ENCODE measurements around the gene RPAP3.

The RPAP3 gene

GRCh38 chr12:47737936-47738594 lies 32.2 kb upstream of the RPAP3 start:
- H3K27me3 ChIP-seq (ENCODE audit: low read length), result no peaks in the 10 kb centered on the region
- no peak for TF ChIP-seq EZH2phosphoT487 (conservative IDR thresholded peaks at IDR 0.05; ENCODE audit: low read length)
- TF ChIP-seq CTCF (IDR thresholded peaks at IDR 0.05; ENCODE audit: insufficient read depth, low read length, poor library complexity, severe bottlenecking), result no peak
- H2AFZ ChIP-seq (ENCODE audit: low read depth, low read length, severe bottlenecking), result no peak overlapping the region
- no peak overlapping the region for H3K9ac ChIP-seq (ENCODE audit: low read length)
- no peaks in the 10 kb centered on the region for H3K9me3 ChIP-seq (ENCODE audit: insufficient read depth, low read length)
- H3K27ac ChIP-seq (ENCODE audit: low read depth, low read length), result no peak overlapping the region
- H3K36me3 ChIP-seq (ENCODE audit: low read length), result no peaks in the 10 kb centered on the region
- no peaks in the 10 kb centered on the region for H3K9me2 ChIP-seq (replicated peaks; ENCODE audit: insufficient read depth, low read length)
- H3K79me2 ChIP-seq (ENCODE audit: insufficient read depth, low read length), result no peaks in the 10 kb centered on the region
- H3K4me3 ChIP-seq (ENCODE audit: insufficient read depth, low read length, poor library complexity, severe bottlenecking), result no peak overlapping the region
- peaks cover 5% of the 10 kb centered on the region for H3F3A ChIP-seq (ENCODE audit: insufficient read depth)
- H3K4me2 ChIP-seq (ENCODE audit: low read depth, low read length, poor library complexity, severe bottlenecking), result no peak overlapping the region
- no peaks in the 10 kb centered on the region for H4K20me1 ChIP-seq (ENCODE audit: low read depth, low read length)

- TF ChIP-seq CTCF (IDR thresholded peaks at IDR 0.05; ENCODE audit: insufficient read depth, low read length, poor library complexity, severe bottlenecking) (no peak), EZH2phosphoT487 (conservative IDR thresholded peaks at IDR 0.05; ENCODE audit: low read length) (no peak)
- Histone ChIP-seq H3K9ac (ENCODE audit: low read length) (no peak overlapping the region), H3K36me3 (ENCODE audit: low read length) (no peaks in the 10 kb centered on the region), H3K27me3 (ENCODE audit: low read length) (no peaks in the 10 kb centered on the region), H3K79me2 (ENCODE audit: insufficient read depth, low read length) (no peaks in the 10 kb centered on the region), H3K27ac (ENCODE audit: low read depth, low read length) (no peak overlapping the region), H3F3A (ENCODE audit: insufficient read depth) (peaks cover 5% of the 10 kb centered on the region), H3K9me3 (ENCODE audit: insufficient read depth, low read length) (no peaks in the 10 kb centered on the region), H3K4me3 (ENCODE audit: insufficient read depth, low read length, poor library complexity, severe bottlenecking) (no peak overlapping the region), H4K20me1 (ENCODE audit: low read depth, low read length) (no peaks in the 10 kb centered on the region), H3K4me2 (ENCODE audit: low read depth, low read length, poor library complexity, severe bottlenecking) (no peak overlapping the region), H3K9me2 (replicated peaks; ENCODE audit: insufficient read depth, low read length) (no peaks in the 10 kb centered on the region), H2AFZ (ENCODE audit: low read depth, low read length, severe bottlenecking) (no peak overlapping the region)
Observed at GRCh38 chr12:47736877-47737676, 31.2 kb upstream of the RPAP3 start.

GRCh38 chr12:47736216-47736615 lies 30.4 kb upstream of the RPAP3 start:
- no peaks in the 10 kb centered on the region for H3K9me3 ChIP-seq (ENCODE audit: insufficient read depth, low read length)
- H4K20me1 ChIP-seq (ENCODE audit: low read depth, low read length), result no peaks in the 10 kb centered on the region
- H3K27me3 ChIP-seq (ENCODE audit: low read length), result no peaks in the 10 kb centered on the region
- H3K27ac ChIP-seq (ENCODE audit: low read depth, low read length), result no peak overlapping the region
- H3K36me3 ChIP-seq (ENCODE audit: low read length), result no peaks in the 10 kb centered on the region
- H3K4me3 ChIP-seq (ENCODE audit: insufficient read depth, low read length, poor library complexity, severe bottlenecking), result no peak overlapping the region
- no peaks in the 10 kb centered on the region for H3K79me2 ChIP-seq (ENCODE audit: insufficient read depth, low read length)
- H3F3A ChIP-seq (ENCODE audit: insufficient read depth), result no peaks in the 10 kb centered on the region
- no peak overlapping the region for H3K9ac ChIP-seq (ENCODE audit: low read length)
- H2AFZ ChIP-seq (ENCODE audit: low read depth, low read length, severe bottlenecking), result no peak overlapping the region
- TF ChIP-seq EZH2phosphoT487 (conservative IDR thresholded peaks at IDR 0.05; ENCODE audit: low read length) (no peak), CTCF (IDR thresholded peaks at IDR 0.05; ENCODE audit: insufficient read depth, low read length, poor library complexity, severe bottlenecking) (no peak)
- no peaks in the 10 kb centered on the region for H3K9me2 ChIP-seq (replicated peaks; ENCODE audit: insufficient read depth, low read length)
- no peak overlapping the region for H3K4me2 ChIP-seq (ENCODE audit: low read depth, low read length, poor library complexity, severe bottlenecking)
